Hair follicular keratinocyte (primary cell): Measurements from ENCODE around the gene UFSP2. TPM values are rescaled to one million over a fixed set of nuclear protein-coding genes. Genes with fewer than 3 reads are reported as not detected.

Source experiments
- total RNA-seq: library from RNA; depleted of rRNA; stranded (reverse); fragments of >200 nt; gene quantifications from 2 replicates; pipeline ENCODE4 v1.2.3, GENCODE V29; 2015

The UFSP2 gene
- total RNA-seq: 21.5 and 25.2 TPM in 2 replicates

GRCh38 chr4:185425647-185426352 is at the start of gene UFSP2:
TSS of gene UFSP2 (minus strand) at chr4:185425964. CDS start at chr4:185425868, 96 bp downstream.

DNA sequence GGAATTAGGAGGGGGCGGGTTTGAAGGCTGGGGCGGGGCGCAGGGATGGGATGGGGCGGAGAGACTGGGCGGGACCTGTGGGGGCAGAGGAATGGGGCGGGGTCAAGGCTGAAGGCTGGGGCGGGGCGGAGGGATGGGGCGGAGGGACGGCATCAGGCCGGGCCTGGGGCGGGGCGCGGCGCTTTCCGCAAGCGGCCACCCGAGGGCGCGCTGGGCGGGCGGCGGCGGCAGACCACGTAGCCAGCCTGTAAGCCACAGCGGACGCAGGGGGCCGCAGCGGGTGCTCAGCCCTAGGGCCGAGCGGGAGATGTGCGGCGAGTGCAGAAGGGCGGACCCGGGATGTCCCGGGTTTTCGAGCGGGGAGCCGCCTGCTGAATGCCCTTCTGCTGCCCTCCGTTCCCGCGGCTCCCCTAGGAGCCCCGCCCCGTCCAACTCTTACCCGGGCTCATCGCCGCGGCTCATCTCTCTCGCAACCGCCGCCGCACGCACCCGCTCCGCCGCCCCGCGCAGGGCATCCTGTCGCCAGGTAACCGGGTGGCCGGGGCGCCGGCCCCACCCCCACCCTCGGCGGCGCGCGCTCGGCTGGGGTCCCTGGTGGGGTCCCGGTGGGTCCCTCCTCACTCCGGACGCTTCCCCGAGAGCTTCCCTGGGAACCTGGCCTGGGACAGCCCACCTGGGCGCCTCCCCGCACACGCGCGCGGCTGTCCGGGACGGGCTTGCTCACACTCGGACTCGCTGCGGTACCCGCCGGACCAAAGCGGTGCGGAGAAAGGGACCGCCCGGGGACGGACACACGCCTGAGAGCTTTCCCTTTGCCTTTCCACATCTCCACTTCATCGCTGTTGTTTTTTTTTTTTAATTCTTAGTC is 45.7 kb upstream of the UFSP2 start, which contains the start of gene CCDC110:
CCDC110 (minus strand) TSS at position 499 of the 868 bp plus-strand sequence; CDS start at position 449, 50 bp downstream.

GRCh38 chr4:185396724-185397385 is 28.9 kb downstream of the UFSP2 start, which contains the start of gene ANKRD37:
TSS of gene ANKRD37 (plus strand) at chr4:185396841. CDS start at chr4:185396924, 83 bp downstream.

DNA sequence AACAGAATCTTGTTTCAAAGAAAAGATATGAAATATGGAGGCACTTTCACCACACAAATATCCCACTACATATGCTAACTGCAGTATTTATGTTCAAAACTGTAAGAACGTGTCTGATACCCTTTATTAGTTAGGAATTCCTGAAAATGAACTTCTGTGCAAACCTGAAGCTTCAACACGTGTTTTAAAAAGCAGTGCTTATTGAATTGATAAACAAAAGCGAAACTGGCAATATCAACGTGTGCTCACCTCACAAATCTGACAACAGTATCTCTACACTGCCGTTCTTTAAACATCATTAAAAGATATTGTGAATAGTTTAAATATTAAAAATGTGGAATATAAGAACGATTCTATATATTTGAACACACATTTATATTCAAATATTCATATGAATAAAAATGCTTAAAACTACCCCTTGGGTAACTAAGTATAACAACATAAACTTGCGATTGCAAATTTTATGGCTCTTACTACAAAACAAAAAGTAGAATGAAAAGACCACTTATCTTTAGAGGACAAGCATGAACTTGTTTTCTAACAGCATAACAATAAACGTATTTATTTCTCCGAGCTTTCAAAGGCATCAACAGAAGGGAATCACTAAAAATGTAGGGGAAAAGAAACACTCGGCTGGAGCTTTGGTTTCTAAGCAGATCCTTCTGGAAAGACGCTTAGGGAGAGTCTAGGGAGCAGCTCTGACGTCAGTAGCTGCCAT is 30.4 kb downstream of the UFSP2 start, which contains the start of gene LRP2BP:
LRP2BP (minus strand) TSS at position 687 of the 718 bp plus-strand sequence. CDS start 17,738 bp downstream, outside the sequence.

Other genes starting within 250 kb of the UFSP2 start
- 22.9 and 23.1 TPM in 2 replicates for gene CFAP97, start 222.0 kb downstream of the UFSP2 start, total RNA-seq
- 7.6 and 9.2 TPM in 2 replicates for gene SNX25, start 216.4 kb downstream of the UFSP2 start, total RNA-seq
- 0.08 and 0.31 TPM in 2 replicates for gene LRP2BP, start 30.0 kb downstream of the UFSP2 start, total RNA-seq
- gene ANKRD37, start 29.1 kb downstream of the UFSP2 start, total RNA-seq: 3.8 and 10.3 TPM in 2 replicates
- gene CCDC110, start 45.8 kb upstream of the UFSP2 start, total RNA-seq: not detected in 2 replicates
- gene PDLIM3, start 109.5 kb upstream of the UFSP2 start, total RNA-seq: 0.68 and 1.1 TPM in 2 replicates